Measurements from ENCODE around the gene METTL18. TPM values are rescaled to one million over a fixed set of nuclear protein-coding genes. Genes with fewer than 3 reads are reported as not detected.

The METTL18 gene
- total RNA-seq (16.9 and 18.9 TPM in 2 replicates), polyA plus RNA-seq (2.1 and 3.1 TPM in 2 replicates), polyA minus RNA-seq (2.9 and 3.0 TPM in 2 replicates)
- 25.1 TPM for total RNA-seq (2013)

DNA sequence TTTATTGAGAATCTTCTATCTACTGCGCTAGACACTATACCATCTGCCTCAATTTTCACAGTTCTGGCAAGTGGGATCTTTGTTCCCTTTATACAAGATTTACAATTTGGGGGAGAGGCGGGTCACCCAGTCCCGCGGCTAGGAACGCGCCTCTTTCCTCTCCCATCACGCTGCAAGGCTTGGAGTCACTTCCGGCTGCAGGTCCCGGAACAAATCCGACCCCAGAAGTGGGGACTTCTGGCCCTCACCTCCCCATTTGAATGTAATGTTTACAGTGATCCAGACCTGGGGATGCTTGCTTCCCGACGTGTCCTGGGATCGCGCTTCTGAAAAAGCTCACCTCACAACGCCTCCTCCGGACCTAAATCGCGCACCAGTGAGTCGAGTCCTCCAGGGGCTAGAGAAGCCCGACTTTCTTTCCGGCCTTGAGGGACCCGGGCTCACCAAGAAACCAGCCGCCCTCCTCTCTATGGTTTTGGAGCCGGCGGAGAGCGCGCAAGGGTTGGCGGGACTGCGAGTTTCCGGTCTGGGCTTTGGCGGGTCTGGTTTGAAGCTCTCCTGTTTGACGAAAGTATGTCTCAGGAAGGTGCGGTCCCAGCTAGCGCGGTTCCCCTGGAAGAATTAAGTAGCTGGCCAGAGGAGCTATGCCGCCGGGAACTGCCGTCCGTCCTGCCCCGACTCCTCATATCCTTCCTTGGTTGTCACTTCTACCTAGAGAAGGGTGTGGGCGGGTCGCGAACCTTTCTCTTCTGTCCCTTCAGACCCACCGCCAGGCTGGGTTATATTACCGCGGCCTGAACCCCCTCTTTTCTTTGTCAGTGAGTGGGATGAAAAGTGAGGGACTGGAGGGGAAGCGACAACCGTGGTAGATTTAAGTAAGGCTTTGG is at the start of gene METTL18:
TSS of gene METTL18 (minus strand) at position 378 of the 887 bp plus-strand sequence. CDS start 1,212 bp downstream, outside the sequence.
- no peaks in the 10 kb centered on the region for H3K27me3 ChIP-seq (replicated peaks in 1 of 4; ENCODE audit: control extremely low read depth in 1 of 4, control insufficient read depth in 3 of 4, insufficient read depth in 4 of 4, low read length in 3 of 4)
- ChIA-PET POLR2A (interaction anchor here (0.7 to 2.2 kb wide), 3 partner anchors 83 to 1690 kb away, joined by 3 to 15 read pairs (median 3); partner anchors contain the start of genes PRRC2C and SCYL3), CTCF (interaction anchor here (0.6 to 2.1 kb wide), 10 partner anchors 13 to 446 kb away, joined by 3 to 15 read pairs (median 4); partner anchors contain the start of genes BLZF1, F5 and NME7)
- Mint-ChIP-seq H3K9me3 (ENCODE audit: insufficient read depth) (no peaks in the 10 kb centered on the region), H3K4me3 (peak within 1 kb of the TSS; percentile 96), H3K4me1 (peaks cover 45% of the 10 kb centered on the region), H3K27me3 (no peaks in the 10 kb centered on the region), H3K27ac (peak within 1 kb of the TSS; percentile 96)
- H3K4me3 ChIP-seq (ENCODE audit: control extremely low read depth in 1 of 5, extremely low read depth in 1 of 5, insufficient read depth in 1 of 5, low read depth in 2 of 5, low read length in 4 of 5): peak within 1 kb of the TSS; percentile 70 to 99 (median 94)
- peaks cover 15 to 16% of the 10 kb centered on the region in 2 donors for H3K4me1 ChIP-seq (ENCODE audit: control insufficient read depth in 2 of 2, insufficient read depth in 2 of 2, low read length in 2 of 2)
- H3K4me2 ChIP-seq (replicated peaks; ENCODE audit: low read depth, low read length, poor library complexity, severe bottlenecking): peak within 1 kb of the TSS; percentile 94
- intact Hi-C loops (cut with micrococcal nuclease): loop anchor here (1.0 to 10.0 kb wide), 11 partner anchors 14 to 1693 kb away; partner anchors contain the start of genes GORAB, KIFAP3, NME7 and PRRC2C
- ATAC-seq (ENCODE audit: low read depth) (peak; percentile 99), DNase-seq (peak; percentile 96)
- peaks cover 45% of the 10 kb centered on the region for H3K79me2 ChIP-seq (ENCODE audit: control insufficient read depth, insufficient read depth, low read length)
- H3K27ac ChIP-seq (ENCODE audit: low read length in 2 of 2): peak within 1 kb of the TSS; percentile 72 to 91
- H3K9me3 ChIP-seq (ENCODE audit: control extremely low read depth in 1 of 3, control insufficient read depth in 2 of 3, insufficient read depth in 1 of 3, low read length in 2 of 3): no peaks in the 10 kb centered on the region
- under 1% methylated on average over 34 of the region's 48 CpGs for WGBS (ENCODE audit: insufficient coverage)
- H3K9ac ChIP-seq (ENCODE audit: low read length): peak within 1 kb of the TSS; percentile 93
- H3K36me3 ChIP-seq (replicated peaks in 1 of 2; ENCODE audit: control extremely low read depth in 1 of 2, control insufficient read depth in 1 of 2, extremely low read depth in 1 of 2, insufficient read depth in 2 of 2, low read length in 1 of 2): peaks cover 0 to 4% of the 10 kb centered on the region in 2 experiments
- H4K20me1 ChIP-seq (ENCODE audit: control insufficient read depth, insufficient read depth, low read length, poor library complexity, severe bottlenecking): no peaks in the 10 kb centered on the region
- TF ChIP-seq, protein P1, sequence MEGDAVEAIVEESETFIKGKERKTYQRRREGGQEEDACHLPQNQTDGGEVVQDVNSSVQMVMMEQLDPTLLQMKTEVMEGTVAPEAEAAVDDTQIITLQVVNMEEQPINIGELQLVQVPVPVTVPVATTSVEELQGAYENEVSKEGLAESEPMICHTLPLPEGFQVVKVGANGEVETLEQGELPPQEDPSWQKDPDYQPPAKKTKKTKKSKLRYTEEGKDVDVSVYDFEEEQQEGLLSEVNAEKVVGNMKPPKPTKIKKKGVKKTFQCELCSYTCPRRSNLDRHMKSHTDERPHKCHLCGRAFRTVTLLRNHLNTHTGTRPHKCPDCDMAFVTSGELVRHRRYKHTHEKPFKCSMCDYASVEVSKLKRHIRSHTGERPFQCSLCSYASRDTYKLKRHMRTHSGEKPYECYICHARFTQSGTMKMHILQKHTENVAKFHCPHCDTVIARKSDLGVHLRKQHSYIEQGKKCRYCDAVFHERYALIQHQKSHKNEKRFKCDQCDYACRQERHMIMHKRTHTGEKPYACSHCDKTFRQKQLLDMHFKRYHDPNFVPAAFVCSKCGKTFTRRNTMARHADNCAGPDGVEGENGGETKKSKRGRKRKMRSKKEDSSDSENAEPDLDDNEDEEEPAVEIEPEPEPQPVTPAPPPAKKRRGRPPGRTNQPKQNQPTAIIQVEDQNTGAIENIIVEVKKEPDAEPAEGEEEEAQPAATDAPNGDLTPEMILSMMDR (IDR thresholded peaks at IDR 0.05): no peak
- TF ChIP-seq EZH2 (IDR thresholded peaks at IDR 0.05; ENCODE audit: borderline replicate concordance, insufficient read depth, low read depth, low read length, poor library complexity, severe bottlenecking): no peak
- peak within 1 kb of the TSS; percentile 96 for H2AFZ ChIP-seq (ENCODE audit: insufficient read depth, low read depth, low read length, poor library complexity, severe bottlenecking)
